Measurements from ENCODE around the gene UBASH3A.

The UBASH3A gene

DNA sequence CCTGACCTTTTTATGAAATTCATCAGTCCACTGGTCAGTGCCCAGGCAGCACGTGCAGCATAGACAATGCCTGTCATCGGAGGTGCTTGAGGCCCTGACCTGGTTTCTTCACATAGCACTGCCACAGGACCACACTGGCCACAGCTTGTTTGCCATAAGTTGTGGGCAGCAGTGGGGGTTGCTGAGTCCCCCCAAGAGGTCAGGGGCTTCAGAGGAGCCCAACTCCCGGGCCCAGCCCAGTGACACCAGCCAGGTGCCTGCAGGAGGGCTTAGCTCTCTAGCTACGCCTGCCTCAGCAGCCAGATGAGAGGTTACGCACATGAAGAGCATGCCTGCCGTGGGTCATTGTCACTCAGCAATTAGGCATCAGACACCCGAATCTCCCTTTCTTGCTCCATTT is 41.6 kb downstream of the UBASH3A start:
- no peak overlapping the region for H3K4me3 ChIP-seq (ENCODE audit: low read depth, low read length)
- no peak for DNase-seq (ENCODE audit: low read depth)
- TF ChIP-seq, protein P1, sequence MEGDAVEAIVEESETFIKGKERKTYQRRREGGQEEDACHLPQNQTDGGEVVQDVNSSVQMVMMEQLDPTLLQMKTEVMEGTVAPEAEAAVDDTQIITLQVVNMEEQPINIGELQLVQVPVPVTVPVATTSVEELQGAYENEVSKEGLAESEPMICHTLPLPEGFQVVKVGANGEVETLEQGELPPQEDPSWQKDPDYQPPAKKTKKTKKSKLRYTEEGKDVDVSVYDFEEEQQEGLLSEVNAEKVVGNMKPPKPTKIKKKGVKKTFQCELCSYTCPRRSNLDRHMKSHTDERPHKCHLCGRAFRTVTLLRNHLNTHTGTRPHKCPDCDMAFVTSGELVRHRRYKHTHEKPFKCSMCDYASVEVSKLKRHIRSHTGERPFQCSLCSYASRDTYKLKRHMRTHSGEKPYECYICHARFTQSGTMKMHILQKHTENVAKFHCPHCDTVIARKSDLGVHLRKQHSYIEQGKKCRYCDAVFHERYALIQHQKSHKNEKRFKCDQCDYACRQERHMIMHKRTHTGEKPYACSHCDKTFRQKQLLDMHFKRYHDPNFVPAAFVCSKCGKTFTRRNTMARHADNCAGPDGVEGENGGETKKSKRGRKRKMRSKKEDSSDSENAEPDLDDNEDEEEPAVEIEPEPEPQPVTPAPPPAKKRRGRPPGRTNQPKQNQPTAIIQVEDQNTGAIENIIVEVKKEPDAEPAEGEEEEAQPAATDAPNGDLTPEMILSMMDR (conservative IDR thresholded peaks at IDR 0.05; ENCODE audit: low read depth, low read length) = no peak

DNA sequence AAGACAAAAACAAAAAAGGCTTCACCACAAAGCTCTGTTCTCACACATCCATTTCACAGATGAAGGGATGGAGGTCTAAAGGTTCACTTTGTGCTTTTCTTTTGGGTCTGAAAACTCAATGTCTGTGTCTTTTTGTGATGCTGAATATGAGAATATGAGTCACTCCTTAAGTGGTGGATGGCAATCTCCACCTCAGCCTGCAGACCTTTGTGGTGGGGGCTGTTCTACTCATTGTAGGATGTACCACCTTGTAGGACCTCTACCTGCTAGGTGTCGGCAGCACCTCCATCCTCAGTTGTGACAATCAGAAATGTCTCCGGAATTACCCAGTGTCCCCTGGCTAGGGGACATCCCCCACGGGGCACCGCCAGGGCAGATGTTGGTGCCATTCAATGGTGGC is 42.8 kb downstream of the UBASH3A start:
- H3K4me3 ChIP-seq (ENCODE audit: low read depth, low read length) = no peak overlapping the region
- DNase-seq (ENCODE audit: low read depth) = no peak
- TF ChIP-seq, protein P1 (conservative IDR thresholded peaks at IDR 0.05; ENCODE audit: low read depth, low read length) = no peak

DNA sequence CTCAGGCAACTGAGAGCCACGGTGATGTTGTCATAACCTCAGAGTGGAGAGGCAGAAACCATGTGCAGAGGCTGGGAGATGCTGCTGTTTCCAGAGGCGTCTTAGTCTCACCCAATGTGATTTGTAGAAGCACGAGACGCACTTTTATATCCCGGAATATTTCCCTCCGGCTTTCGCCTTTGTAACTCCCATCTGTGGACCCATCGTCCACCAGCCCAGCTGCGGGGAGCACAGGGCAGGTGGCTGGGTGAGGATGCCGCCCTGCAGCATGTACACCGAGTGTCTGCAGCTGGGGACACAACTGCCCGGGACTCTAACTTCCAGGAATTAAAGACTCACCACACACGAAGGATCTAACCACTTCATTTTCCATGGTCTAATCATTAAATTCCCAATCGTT is 43.5 kb downstream of the UBASH3A start:
- H3K4me3 ChIP-seq (ENCODE audit: low read depth, low read length) = no peak overlapping the region
- DNase-seq (ENCODE audit: low read depth) = no peak
- TF ChIP-seq, protein P1 (conservative IDR thresholded peaks at IDR 0.05; ENCODE audit: low read depth, low read length) = no peak

DNA sequence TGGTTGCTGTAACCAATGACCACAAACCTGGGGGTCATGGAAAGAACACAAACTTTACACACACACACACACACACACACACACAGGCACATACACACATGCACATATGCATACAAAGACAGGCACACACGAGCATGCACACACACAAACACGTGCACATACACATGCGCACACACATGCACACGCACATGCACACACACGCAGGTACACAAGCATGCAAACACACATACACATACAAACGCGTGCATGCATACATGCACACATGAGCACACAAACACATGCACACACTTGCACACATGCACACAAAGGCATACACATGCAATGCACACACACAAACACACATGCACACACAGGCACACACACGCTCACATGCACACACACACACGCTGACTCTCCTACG is 44.0 kb downstream of the UBASH3A start:
- no peak for DNase-seq (ENCODE audit: low read depth)
- TF ChIP-seq, protein P1 (conservative IDR thresholded peaks at IDR 0.05; ENCODE audit: low read depth, low read length) = no peak
- H3K4me3 ChIP-seq (ENCODE audit: low read depth, low read length) = no peak overlapping the region

DNA sequence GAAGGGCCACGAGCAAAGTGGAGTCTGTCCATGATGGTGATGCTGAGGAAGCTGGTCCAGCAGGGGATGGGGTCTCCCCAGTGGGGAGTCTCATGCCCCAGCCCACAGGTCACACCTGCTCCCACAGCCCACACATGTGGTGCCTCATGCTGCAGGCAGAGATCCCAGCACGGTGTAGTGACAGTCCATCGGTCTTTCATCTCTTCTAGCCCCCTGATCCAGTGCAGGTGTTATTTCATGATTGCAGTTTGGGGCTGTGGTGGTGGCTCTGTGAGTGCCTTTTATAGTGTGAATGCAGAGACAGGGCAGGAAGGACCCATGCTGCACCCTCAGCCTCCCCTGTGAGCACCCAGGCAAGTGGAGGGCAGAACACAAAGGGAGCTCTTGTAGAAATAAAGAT is 45.0 kb downstream of the UBASH3A start:
- no peak for DNase-seq (ENCODE audit: low read depth)
- no peak overlapping the region for H3K4me3 ChIP-seq (ENCODE audit: low read depth, low read length)
- TF ChIP-seq, protein P1 (conservative IDR thresholded peaks at IDR 0.05; ENCODE audit: low read depth, low read length) = no peak

DNA sequence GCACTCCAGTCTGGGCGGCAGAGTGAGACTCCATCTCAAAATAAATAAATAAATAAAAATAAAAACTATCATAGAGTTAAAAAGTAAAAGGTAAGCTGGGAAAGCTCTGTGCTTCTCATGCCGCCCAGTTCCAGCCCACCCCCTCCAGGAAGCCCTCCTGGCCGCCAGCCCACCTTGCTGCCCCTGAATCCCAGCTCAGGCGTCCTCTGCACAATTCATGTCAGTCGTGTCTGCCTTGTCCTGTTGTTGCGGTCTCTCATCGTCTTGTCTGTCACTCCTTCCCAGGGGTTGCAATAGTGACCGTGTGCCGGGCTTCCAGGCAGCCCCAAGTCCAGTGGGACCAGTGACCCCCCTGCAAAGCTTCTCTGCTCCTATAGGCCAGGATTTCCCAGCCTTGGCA is 48.2 kb downstream of the UBASH3A start:
- TF ChIP-seq, protein P1 (conservative IDR thresholded peaks at IDR 0.05; ENCODE audit: low read depth, low read length) = no peak
- no peak for DNase-seq (ENCODE audit: low read depth)
- H3K4me3 ChIP-seq (ENCODE audit: low read depth, low read length) = no peak overlapping the region

DNA sequence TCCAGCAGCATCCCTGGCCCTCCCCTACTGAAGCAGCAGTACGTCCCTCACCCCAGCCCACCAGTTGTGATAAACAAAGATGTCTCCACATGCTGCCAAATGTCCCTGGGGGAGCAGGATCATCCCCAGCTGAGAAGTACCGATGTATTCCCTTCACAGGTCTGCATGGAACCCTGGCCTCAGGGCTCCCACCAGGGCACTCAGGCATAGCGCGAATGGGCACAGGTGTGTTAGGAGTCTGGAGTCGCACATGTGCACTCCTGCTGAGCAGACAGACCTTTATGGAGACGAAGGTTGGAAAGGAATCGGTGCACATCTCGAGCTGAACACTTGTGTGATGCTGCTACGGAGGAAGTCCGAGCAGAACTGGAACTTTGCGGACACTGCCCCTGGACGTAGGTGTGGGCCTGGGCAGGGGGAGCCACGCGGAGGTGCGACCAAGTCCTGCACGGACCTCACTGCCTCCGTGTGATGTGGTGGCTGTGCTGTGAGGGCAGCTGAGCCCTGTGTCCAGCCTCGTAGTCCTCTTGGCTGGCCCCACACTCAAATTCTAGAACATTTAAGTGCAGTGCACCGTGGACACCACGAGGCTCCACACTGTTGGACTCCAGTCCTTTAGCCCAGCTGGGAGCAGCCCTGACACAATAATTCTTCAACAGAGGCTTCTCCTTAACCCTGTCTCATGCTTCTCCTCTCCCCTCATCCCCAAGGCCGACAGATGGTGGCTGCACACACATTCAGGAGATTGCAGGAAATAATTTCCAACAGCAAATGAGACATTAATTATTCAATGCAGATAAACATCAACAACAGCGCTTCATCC is 48.9 kb downstream of the UBASH3A start:
- no peak for DNase-seq (ENCODE audit: low read depth)
- TF ChIP-seq, protein P1 (conservative IDR thresholded peaks at IDR 0.05; ENCODE audit: low read depth, low read length) = no peak
- H3K4me3 ChIP-seq (ENCODE audit: low read depth, low read length) = no peak overlapping the region

Measured in choroid plexus epithelial cell (primary cell).